KMS-11 (cell line): ENCODE measurements around the gene PIGR.

Source experiments
- H2AFZ ChIP-seq: fragments of 200-600 bp; sonication (generic); 2 replicates; pipeline ENCODE4 v1.6.1; 2016; ENCODE audit warnings: antibody characterized with exemption, mixed run types, low read depth
- H3K27ac ChIP-seq: fragments of 200-600 bp; sonication (generic); 2 replicates; pipeline ENCODE4 v1.6.1; 2016; ENCODE audit warnings: mild to moderate bottlenecking, mixed run types
- H3K27me3 ChIP-seq: fragments of 200-600 bp; sonication (generic); 2 replicates; pipeline ENCODE4 v1.6.1; 2017; ENCODE audit warnings: mild to moderate bottlenecking, low read depth, mixed run types, moderate library complexity; ENCODE audit not compliant: insufficient read depth
- H3K36me3 ChIP-seq: fragments of 200-600 bp; sonication (generic); 2 replicates; pipeline ENCODE4 v1.6.1; 2017; ENCODE audit warnings: mild to moderate bottlenecking, mixed run types; ENCODE audit not compliant: insufficient read depth
- H3K4me1 ChIP-seq: fragments of 200-600 bp; sonication (generic); 2 replicates; pipeline ENCODE4 v1.6.1; 2016; ENCODE audit warnings: mild to moderate bottlenecking, low read depth, mixed run types; ENCODE audit not compliant: poor library complexity, severe bottlenecking
- H3K4me2 ChIP-seq: fragments of 200-600 bp; sonication (generic); 2 replicates; pipeline ENCODE4 v1.7.0; 2016; ENCODE audit warnings: mild to moderate bottlenecking, mixed run types
- H3K4me3 ChIP-seq: fragments of 200-600 bp; sonication (generic); IDR thresholded peaks from 2 replicates; pipeline ENCODE4 v1.6.1; 2017; ENCODE audit warnings: low read depth, low read length, mixed read lengths; ENCODE audit not compliant: insufficient read depth
- H3K79me2 ChIP-seq: fragments of 200-600 bp; sonication (generic); 2 replicates; pipeline ENCODE4 v1.6.1; 2016; ENCODE audit warnings: low read depth, mixed run types; ENCODE audit not compliant: insufficient read depth
- H3K9ac ChIP-seq: fragments of 200-600 bp; sonication (generic); 2 replicates; pipeline ENCODE4 v1.6.1; 2016; ENCODE audit warnings: mild to moderate bottlenecking, mixed run types
- H4K20me1 ChIP-seq: fragments of 200-600 bp; sonication (generic); 2 replicates; pipeline ENCODE4 v1.6.1; 2016; ENCODE audit warnings: mild to moderate bottlenecking, mixed run types; ENCODE audit not compliant: insufficient read depth
- CTCF ChIP-seq: fragments of 200-600 bp; sonication (generic); conservative IDR thresholded peaks from 2 replicates; pipeline ENCODE4 v1.6.1; 2017; ENCODE audit warnings: low read depth, mild to moderate bottlenecking, antibody characterized with exemption, low read length, moderate library complexity, mixed read lengths

PIGR gene

GRCh38 chr1:206911064-206911663 lies 35.1 kb downstream of the PIGR start:
- Histone ChIP-seq H3K4me3 (no peak overlapping the region), H4K20me1 (no peaks in the 10 kb centered on the region), H3K27me3 (peaks cover 13% of the 10 kb centered on the region; the same call in 1 of the 2 replicates), H2AFZ (no peak overlapping the region), H3K4me1 (peaks cover 11% of the 10 kb centered on the region), H3K9ac (no peak overlapping the region), H3K36me3 (no peaks in the 10 kb centered on the region), H3K27ac (no peak overlapping the region), H3K4me2 (no peak overlapping the region), H3K79me2 (no peaks in the 10 kb centered on the region)
- peak; percentile 99 for TF ChIP-seq CTCF

GRCh38 chr1:206909883-206910318 lies 36.4 kb downstream of the PIGR start:
- Histone ChIP-seq H4K20me1 (no peaks in the 10 kb centered on the region), H2AFZ (peak overlapping the region; percentile 58; the same call in 1 of the 2 replicates), H3K4me3 (no peak overlapping the region), H3K79me2 (no peaks in the 10 kb centered on the region), H3K27me3 (peaks cover 13% of the 10 kb centered on the region; the same call in 1 of the 2 replicates), H3K4me1 (peaks cover 11% of the 10 kb centered on the region), H3K27ac (no peak overlapping the region), H3K36me3 (no peaks in the 10 kb centered on the region), H3K9ac (no peak overlapping the region), H3K4me2 (no peak overlapping the region)
- no peak for TF ChIP-seq CTCF

GRCh38 chr1:206909161-206909882 lies 36.9 kb downstream of the PIGR start:
- Histone ChIP-seq H4K20me1 (no peaks in the 10 kb centered on the region), H3K4me3 (no peak overlapping the region), H2AFZ (peak overlapping the region; percentile 58; the same call in 1 of the 2 replicates), H3K27me3 (peaks cover 13% of the 10 kb centered on the region; the same call in 1 of the 2 replicates), H3K27ac (no peak overlapping the region), H3K4me1 (peaks cover 11% of the 10 kb centered on the region), H3K4me2 (peak overlapping the region; percentile 18; the same call in 1 of the 2 replicates), H3K9ac (no peak overlapping the region), H3K36me3 (no peaks in the 10 kb centered on the region), H3K79me2 (no peaks in the 10 kb centered on the region)
- TF ChIP-seq CTCF: no peak

- no peak overlapping the region for H3K4me3 ChIP-seq
- no peak for TF ChIP-seq CTCF
- H3K9ac ChIP-seq: no peak overlapping the region
- no peak overlapping the region for H3K27ac ChIP-seq
- no peaks in the 10 kb centered on the region for H4K20me1 ChIP-seq
- no peaks in the 10 kb centered on the region for H3K79me2 ChIP-seq
- peaks cover 13% of the 10 kb centered on the region; the same call in 1 of the 2 replicates for H3K27me3 ChIP-seq
- no peaks in the 10 kb centered on the region for H3K36me3 ChIP-seq
- no peak overlapping the region for H2AFZ ChIP-seq
- H3K4me1 ChIP-seq: peaks cover 11% of the 10 kb centered on the region
- no peak overlapping the region for H3K4me2 ChIP-seq
These were observed 38.2 kb downstream of the PIGR start for GRCh38 chr1:206908038-206908437.
